AG09319 (cell line): ENCODE measurements around the gene CDH23.

Experiments used
- DNase-seq: peaks from one replicate; pipeline ENCODE4 v3.0.0-alpha.2; 2010; ENCODE audit warnings: low read depth; ENCODE audit errors: extremely low read depth
- TF ChIP-seq, protein P1 (sequence below): IDR thresholded peaks from 2 replicates; pipeline ENCODE4 v1.5.1; 2011; ENCODE audit warnings: low read depth, mild to moderate bottlenecking, inconsistent platforms, low read length, moderate library complexity

Gene CDH23

DNA sequence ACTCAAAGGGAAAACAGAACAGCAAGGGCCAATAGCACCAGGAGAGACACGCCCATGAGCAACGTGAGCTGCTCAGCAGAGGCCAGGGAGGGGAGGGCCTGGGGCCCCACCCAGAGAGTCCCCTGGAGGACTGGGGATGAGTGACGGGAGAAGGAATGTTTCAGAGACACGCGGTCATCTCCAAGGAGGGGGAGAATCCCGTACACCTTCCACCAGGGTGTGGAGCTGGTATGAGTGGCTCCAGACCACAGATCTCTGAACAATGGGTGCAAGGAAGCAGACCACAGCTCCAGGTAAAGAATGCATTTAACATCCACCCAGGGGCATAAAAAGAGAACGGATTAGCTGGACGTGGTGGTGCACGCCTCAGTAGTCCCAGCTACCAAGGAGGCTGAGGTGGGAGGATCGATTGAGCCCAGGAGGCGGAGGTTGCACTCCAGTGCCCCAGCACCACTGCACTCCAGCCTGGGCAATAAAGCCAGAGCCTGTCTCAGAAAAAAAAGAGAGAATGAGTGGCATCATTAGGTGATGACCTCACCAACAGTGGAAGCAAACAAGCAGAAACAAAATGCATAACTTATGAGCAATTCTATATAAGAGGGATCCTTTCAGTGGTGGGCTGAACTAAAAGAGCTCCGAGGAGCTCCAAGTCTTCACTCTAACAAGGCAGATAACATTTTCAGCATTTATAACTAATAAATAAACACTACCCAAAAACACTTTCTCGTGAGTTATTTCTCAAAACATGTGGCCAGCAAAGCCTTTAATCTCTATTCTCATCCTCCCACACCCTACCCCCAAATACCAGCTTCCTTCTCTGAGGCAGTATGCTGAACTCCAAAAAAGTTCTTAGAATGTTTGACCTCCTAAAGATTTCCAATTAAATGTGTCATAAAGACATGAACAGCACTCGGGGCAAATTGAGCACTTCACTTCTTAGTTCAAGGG is 441.8 kb downstream of the CDH23 start:
- TF ChIP-seq, protein P1, sequence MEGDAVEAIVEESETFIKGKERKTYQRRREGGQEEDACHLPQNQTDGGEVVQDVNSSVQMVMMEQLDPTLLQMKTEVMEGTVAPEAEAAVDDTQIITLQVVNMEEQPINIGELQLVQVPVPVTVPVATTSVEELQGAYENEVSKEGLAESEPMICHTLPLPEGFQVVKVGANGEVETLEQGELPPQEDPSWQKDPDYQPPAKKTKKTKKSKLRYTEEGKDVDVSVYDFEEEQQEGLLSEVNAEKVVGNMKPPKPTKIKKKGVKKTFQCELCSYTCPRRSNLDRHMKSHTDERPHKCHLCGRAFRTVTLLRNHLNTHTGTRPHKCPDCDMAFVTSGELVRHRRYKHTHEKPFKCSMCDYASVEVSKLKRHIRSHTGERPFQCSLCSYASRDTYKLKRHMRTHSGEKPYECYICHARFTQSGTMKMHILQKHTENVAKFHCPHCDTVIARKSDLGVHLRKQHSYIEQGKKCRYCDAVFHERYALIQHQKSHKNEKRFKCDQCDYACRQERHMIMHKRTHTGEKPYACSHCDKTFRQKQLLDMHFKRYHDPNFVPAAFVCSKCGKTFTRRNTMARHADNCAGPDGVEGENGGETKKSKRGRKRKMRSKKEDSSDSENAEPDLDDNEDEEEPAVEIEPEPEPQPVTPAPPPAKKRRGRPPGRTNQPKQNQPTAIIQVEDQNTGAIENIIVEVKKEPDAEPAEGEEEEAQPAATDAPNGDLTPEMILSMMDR = no peak
- no peak for DNase-seq

DNA sequence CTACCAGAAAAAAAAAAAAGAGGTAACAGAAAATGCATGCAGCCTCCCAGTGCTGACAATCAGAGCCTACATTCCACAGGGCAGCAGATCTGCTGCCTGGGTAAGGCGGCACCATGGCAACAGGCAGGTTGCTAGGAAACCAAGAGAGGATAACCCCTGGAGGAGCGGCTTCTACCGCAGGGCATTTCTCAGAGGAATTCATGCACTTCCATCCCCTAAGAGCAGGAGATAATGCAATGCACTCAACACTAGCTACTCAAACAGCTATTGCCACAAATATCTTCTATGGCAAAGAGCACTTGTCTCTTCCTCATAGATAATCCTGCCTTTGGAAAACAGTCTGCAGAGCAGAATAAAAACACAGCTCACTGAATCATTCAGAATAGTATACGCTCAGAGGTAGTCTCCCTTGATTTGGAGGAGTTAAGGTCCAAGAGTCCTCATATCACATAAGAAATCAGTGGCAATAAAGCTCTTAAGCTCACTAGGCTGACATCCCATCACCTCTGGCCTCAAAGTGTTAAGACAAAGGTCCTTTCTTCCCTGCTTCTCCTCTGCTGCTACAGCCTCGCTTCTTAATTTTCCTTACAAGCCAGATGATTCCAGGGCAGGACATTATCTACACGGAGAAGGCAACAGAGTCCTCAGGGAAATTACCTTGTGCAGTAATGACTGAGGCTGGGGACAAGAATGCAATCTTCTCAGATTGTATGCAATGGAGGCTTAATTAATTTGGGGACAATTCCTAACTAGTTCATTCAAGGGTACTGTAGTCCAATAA is 443.6 kb downstream of the CDH23 start:
- TF ChIP-seq, protein P1 = no peak
- peak; percentile 91 for DNase-seq

DNA sequence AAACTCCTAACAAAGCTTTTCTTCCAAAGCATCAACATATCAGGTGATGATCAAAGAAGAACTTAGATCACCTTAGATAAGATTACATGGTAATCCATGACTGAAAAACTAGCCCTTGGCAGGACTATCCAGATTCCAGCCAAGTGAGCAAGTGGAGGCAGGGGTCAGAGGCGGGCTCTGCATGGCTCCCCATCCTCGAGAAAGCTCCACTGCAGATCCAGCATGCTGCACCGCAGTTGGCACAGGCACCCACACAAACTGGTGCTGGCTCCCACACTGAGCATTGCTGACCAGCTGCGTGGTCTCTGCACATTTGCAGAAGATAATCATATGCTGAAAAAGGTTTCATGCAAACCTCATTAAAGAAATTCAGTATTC is 444.2 kb downstream of the CDH23 start:
- DNase-seq = no peak

DNA sequence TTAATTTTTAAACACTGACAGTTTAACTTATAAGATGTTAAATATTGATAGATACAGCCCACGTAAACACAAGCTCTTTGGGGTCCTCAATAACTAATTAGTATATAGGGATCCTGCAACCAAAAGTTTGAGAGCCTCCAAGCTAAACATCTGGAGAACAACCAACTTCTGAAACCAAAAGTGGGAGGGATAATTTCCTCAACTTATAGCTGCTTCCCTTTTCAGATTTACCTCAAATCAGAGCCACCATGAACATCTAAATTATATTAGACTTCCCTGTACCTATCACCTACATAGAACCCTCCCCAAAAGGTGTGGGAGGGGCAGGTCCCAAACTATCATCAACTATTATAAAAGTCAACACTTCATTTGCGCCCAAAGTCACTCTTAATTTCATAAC is 445.7 kb downstream of the CDH23 start:
- TF ChIP-seq, protein P1 = no peak
- no peak for DNase-seq

More for the DNA sequence above, 444.2 kb downstream of the CDH23 start:
- TF ChIP-seq, protein P1 = no peak

DNA sequence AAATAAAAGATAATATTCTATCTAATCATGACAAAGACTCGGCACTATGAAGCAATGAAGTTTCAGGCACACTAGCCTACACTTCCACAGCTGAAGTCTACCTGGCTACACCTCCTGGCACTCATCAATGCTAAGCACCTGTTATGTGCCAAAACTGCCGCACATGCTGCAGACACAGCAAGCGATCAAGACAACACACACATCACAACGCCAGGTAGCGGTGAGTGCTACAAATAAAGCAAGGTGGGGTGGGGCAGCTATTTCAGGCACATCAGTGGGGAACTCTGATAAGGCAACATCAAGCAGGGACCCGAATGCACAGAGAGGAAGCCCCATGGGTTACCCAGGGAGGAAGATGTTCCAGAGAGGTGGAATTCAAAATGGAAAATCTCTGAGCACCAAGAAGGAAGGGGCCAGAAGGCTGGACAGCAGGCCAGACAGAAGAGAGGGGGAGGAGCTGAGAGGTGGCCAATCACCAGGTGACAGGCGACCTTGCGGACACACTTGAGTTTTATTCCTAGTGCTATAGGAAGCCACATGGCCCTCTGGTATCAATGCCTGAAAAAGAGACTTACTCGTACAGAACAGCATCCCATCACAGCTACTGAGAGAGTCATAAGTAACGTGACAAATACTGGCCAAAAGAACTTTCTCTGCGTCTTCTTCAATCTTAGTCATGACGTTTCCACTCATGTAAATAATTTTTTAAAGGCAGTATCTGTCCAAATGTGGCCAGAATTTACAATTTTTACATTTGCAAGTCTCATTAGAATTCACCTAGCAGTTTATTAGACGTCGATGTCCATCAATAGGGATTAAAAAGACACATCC is 446.4 kb downstream of the CDH23 start:
- DNase-seq = no peak

DNA sequence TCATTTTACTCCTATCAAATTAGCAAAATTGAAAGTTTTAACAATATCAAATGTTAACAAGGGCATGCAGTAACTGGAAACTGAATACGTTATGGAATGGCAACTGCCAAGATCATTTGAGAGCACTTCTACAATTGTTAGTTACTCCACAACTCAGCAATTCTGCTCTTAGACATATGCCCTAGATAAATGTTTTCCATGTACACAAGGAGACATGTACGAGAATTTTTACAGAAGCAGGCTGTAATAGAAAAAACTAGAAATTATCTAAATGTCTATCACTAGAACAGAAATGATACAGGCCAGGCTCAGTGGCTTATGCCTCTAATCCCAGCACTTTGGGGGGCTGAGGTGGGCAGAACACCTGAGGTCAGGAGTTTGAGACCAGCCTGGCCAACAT is 447.4 kb downstream of the CDH23 start:
- TF ChIP-seq, protein P1 = no peak
- DNase-seq = no peak

More for the DNA sequence above, 446.4 kb downstream of the CDH23 start:
- TF ChIP-seq, protein P1 = no peak
